Right cardiac atrium (tissue), 5 donors: ENCODE measurements around the gene CALN1. TPM values are rescaled to one million over a fixed set of nuclear protein-coding genes. Genes with fewer than 3 reads are reported as not detected.

Source experiments
- ATAC-seq, 2 donors: fragments of 200-7000 bp; cut with Tn5 transposase; one replicate each; pipeline versions ENCODE4 v1.8.0 to v1.9.1; 2020; ENCODE audit warnings: moderate library complexity in 2 of 2, mild to moderate bottlenecking in 1 of 2
- DNase-seq, 3 donors: peaks; one replicate each; pipeline ENCODE4 v3.0.0-alpha.2; 2020
- H3K27ac ChIP-seq: one replicate; pipeline ENCODE4 v1.5.1; 2013; ENCODE audit warnings: mild to moderate bottlenecking, low read length, control low read depth, moderate library complexity
- H3K27me3 ChIP-seq: one replicate; pipeline ENCODE4 v1.6.1; 2013; ENCODE audit not compliant: control insufficient read depth, insufficient read depth
- H3K4me1 ChIP-seq: one replicate; pipeline ENCODE4 v1.6.1; 2013; ENCODE audit warnings: low read length; ENCODE audit not compliant: control insufficient read depth, insufficient read depth
- H3K4me3 ChIP-seq: one replicate; pipeline ENCODE4 v1.5.1; 2013; ENCODE audit warnings: low read length, control low read depth
- H3K9me3 ChIP-seq: one replicate; pipeline ENCODE4 v1.6.1; 2013; ENCODE audit warnings: low read length; ENCODE audit not compliant: control insufficient read depth
- WGBS: extraction: QIAGEN DNeasy Blood & Tissue Kit; methylation state at CpG from one replicate; pipeline ENCODE4 v1.1.7; 2013; 5-methylcytosine and 5-hydroxymethylcytosine counted together
- intact Hi-C, 4 donors: fragments of 100-400 bp; cut with DNase I; formaldehyde crosslinking; loops; one replicate each; pipeline versions ENCODE4 v1.11.0 to v1.14.0; 2022 to 2023
- polyA plus RNA-seq: library from polyadenylated mRNA; stranded (reverse); fragments of 200-250 nt; gene quantifications from one replicate; pipeline ENCODE4 v1.2.3, GENCODE V29; 2013
- total RNA-seq, 4 donors: library from RNA; stranded (reverse); fragmentation: NEBNext Ultra II Directional; extraction: Animal tissue kit (Norgen Biotek cat#: 25700); gene quantifications; one replicate each; pipeline ENCODE4 v1.2.1, GENCODE V29; 2021
- donor health status: healthy with polysubstance abuse.
- donor health status: DM: no; HTN: yes; CAD: no.
- donor health status: DM: no; HTN: no; CAD: no.
- donor health status: DM: no; HTN: yes; CAD: no; lungs with severe emphysema.
- donor health status: DM: yes; HTN: yes; CAD: no.

The CALN1 gene
- total and polyA plus RNA-seq, 5 donors: not detected

GRCh38 chr7:72017756-72018155 is 394.4 kb downstream of the CALN1 start:
- 82% methylated on average over 6 of the region's 6 CpGs for WGBS
- Histone ChIP-seq H3K4me3 (no peak overlapping the region), H3K4me1 (no peaks in the 10 kb centered on the region), H3K27me3 (no peaks in the 10 kb centered on the region), H3K9me3 (no peaks in the 10 kb centered on the region), H3K27ac (no peak overlapping the region)
- ATAC-seq (no peak), DNase-seq (no peak)
- intact Hi-C loops: no loop called here

- H3K9me3 ChIP-seq: no peaks in the 10 kb centered on the region
- H3K27me3 ChIP-seq: no peaks in the 10 kb centered on the region
- intact Hi-C loops: no loop called here
- no peak overlapping the region for H3K27ac ChIP-seq
- DNase-seq (no peak), ATAC-seq (no peak)
- WGBS: 86% methylated on average over 3 of the region's 3 CpGs
- no peaks in the 10 kb centered on the region for H3K4me1 ChIP-seq
- no peak overlapping the region for H3K4me3 ChIP-seq
These were observed 395.6 kb downstream of the CALN1 start for GRCh38 chr7:72016574-72016973.

GRCh38 chr7:72015136-72015535 is 397.0 kb downstream of the CALN1 start:
- no peak for DNase-seq
- Histone ChIP-seq H3K27me3 (no peaks in the 10 kb centered on the region), H3K4me1 (no peaks in the 10 kb centered on the region), H3K27ac (no peak overlapping the region), H3K4me3 (no peak overlapping the region), H3K9me3 (no peaks in the 10 kb centered on the region)
- WGBS: 87% methylated on average over 4 of the region's 4 CpGs
- intact Hi-C loops: no loop called here
- ATAC-seq: no peak

- intact Hi-C loops: no loop called here
- no peak overlapping the region for H3K4me3 ChIP-seq
- H3K9me3 ChIP-seq: no peaks in the 10 kb centered on the region
- no peak for DNase-seq
- no peak for ATAC-seq
- no peaks in the 10 kb centered on the region for H3K27me3 ChIP-seq
- no peaks in the 10 kb centered on the region for H3K4me1 ChIP-seq
- 90% methylated on average over 10 of the region's 10 CpGs for WGBS
- no peak overlapping the region for H3K27ac ChIP-seq
These were observed 405.1 kb downstream of the CALN1 start for GRCh38 chr7:72007018-72007417.

GRCh38 chr7:72003236-72003635 is 408.9 kb downstream of the CALN1 start:
- no peak for DNase-seq
- Histone ChIP-seq H3K27me3 (no peaks in the 10 kb centered on the region), H3K4me3 (no peak overlapping the region), H3K27ac (no peak overlapping the region), H3K9me3 (no peaks in the 10 kb centered on the region), H3K4me1 (no peaks in the 10 kb centered on the region)
- WGBS: 89% methylated on average over 6 of the region's 6 CpGs
- intact Hi-C loops: no loop called here
- no peak for ATAC-seq

- no peak for DNase-seq
- intact Hi-C loops: no loop called here
These were observed 416.0 kb downstream of the CALN1 start for GRCh38 chr7:71996141-71996540.

GRCh38 chr7:71995111-71995510 is 417.0 kb downstream of the CALN1 start:
- intact Hi-C loops: no loop called here
- H3K4me3 ChIP-seq: no peak overlapping the region
- no peak for ATAC-seq
- WGBS: 91% methylated on average over 7 of the region's 7 CpGs
- H3K4me1 ChIP-seq: no peaks in the 10 kb centered on the region
- H3K9me3 ChIP-seq: no peaks in the 10 kb centered on the region
- no peak overlapping the region for H3K27ac ChIP-seq
- DNase-seq: no peak
- H3K27me3 ChIP-seq: no peaks in the 10 kb centered on the region

More at GRCh38 chr7:71996141-71996540, 416.0 kb downstream of the CALN1 start:
- no peaks in the 10 kb centered on the region for H3K27me3 ChIP-seq
- no peak overlapping the region for H3K27ac ChIP-seq
- H3K4me1 ChIP-seq: no peaks in the 10 kb centered on the region
- no peak overlapping the region for H3K4me3 ChIP-seq
- 80% methylated on average over 2 of the region's 2 CpGs for WGBS
- H3K9me3 ChIP-seq: no peaks in the 10 kb centered on the region
- no peak for ATAC-seq

GRCh38 chr7:71991586-71991985 is 420.6 kb downstream of the CALN1 start:
- Histone ChIP-seq H3K27me3 (no peaks in the 10 kb centered on the region), H3K9me3 (no peaks in the 10 kb centered on the region), H3K27ac (no peak overlapping the region), H3K4me3 (no peak overlapping the region), H3K4me1 (no peaks in the 10 kb centered on the region)
- intact Hi-C loops: no loop called here
- no peak for ATAC-seq
- DNase-seq: no peak

- intact Hi-C loops: no loop called here
- WGBS: 76% methylated on average over 7 of the region's 7 CpGs
These were observed 422.0 kb downstream of the CALN1 start for GRCh38 chr7:71990138-71990462.

GRCh38 chr7:71988201-71988600 is 423.9 kb downstream of the CALN1 start:
- no peak overlapping the region for H3K4me3 ChIP-seq
- 78% methylated on average over 7 of the region's 7 CpGs for whole genome bisulfite sequencing
- H3K27ac ChIP-seq: no peak overlapping the region
- H3K4me1 ChIP-seq: no peaks in the 10 kb centered on the region
- peaks cover 2% of the 10 kb centered on the region for H3K27me3 ChIP-seq
- ATAC-seq: no peak
- intact Hi-C loops: no loop called here
- no peaks in the 10 kb centered on the region for H3K9me3 ChIP-seq
- DNase-seq: no peak

More at GRCh38 chr7:71990138-71990462, 422.0 kb downstream of the CALN1 start:
- ATAC-seq (no peak), DNase-seq (no peak)
- H3K4me1 ChIP-seq: no peaks in the 10 kb centered on the region
- H3K9me3 ChIP-seq: no peaks in the 10 kb centered on the region
- H3K4me3 ChIP-seq: no peak overlapping the region
- peaks cover under 1% of the 10 kb centered on the region for H3K27me3 ChIP-seq
- no peak overlapping the region for H3K27ac ChIP-seq

GRCh38 chr7:71987200-71987767 is 424.9 kb downstream of the CALN1 start:
- no peaks in the 10 kb centered on the region for H3K4me1 ChIP-seq

GRCh38 chr7:71984348-71984747 is 427.8 kb downstream of the CALN1 start:
- Histone ChIP-seq H3K27ac (no peak overlapping the region), H3K27me3 (peaks cover 2% of the 10 kb centered on the region), H3K4me1 (no peaks in the 10 kb centered on the region), H3K4me3 (no peak overlapping the region), H3K9me3 (no peaks in the 10 kb centered on the region)
- ATAC-seq (no peak), DNase-seq (no peak)
- intact Hi-C loops: no loop called here
- 80% methylated on average over 2 of the region's 2 CpGs for WGBS

More at GRCh38 chr7:71987200-71987767, 424.9 kb downstream of the CALN1 start:
- Histone ChIP-seq H3K27me3 (peaks cover 2% of the 10 kb centered on the region), H3K27ac (no peak overlapping the region), H3K9me3 (no peaks in the 10 kb centered on the region), H3K4me3 (no peak overlapping the region)
- WGBS: 82% methylated on average over 8 of the region's 8 CpGs
- intact Hi-C loops: no loop called here
- ATAC-seq: no peak
- DNase-seq: no peak
